GM13976 (cell line): ENCODE measurements around the gene CABLES1.

Experiments
- DNase-seq: peaks from one replicate; pipeline ENCODE4 v3.0.0; 2012; ENCODE audit warnings: low spot score
- in situ Hi-C: fragments of 300-500 bp; cut with MboI; formaldehyde crosslinking; loops from one replicate; pipeline ENCODE4 v1.12.0; 2022; ENCODE audit warnings: low sequenced_read_pairs, mixed read lengths, inconsistent platforms; ENCODE audit not compliant: unreplicated experiment
- TF ChIP-seq, protein P1 (sequence below): IDR thresholded peaks from 2 replicates; pipeline ENCODE4 v1.5.1; 2012; ENCODE audit warnings: borderline replicate concordance, mild to moderate bottlenecking; ENCODE audit not compliant: insufficient read depth; ENCODE audit errors: extremely low read depth, missing control alignments, control extremely low read depth

CABLES1 gene

DNA sequence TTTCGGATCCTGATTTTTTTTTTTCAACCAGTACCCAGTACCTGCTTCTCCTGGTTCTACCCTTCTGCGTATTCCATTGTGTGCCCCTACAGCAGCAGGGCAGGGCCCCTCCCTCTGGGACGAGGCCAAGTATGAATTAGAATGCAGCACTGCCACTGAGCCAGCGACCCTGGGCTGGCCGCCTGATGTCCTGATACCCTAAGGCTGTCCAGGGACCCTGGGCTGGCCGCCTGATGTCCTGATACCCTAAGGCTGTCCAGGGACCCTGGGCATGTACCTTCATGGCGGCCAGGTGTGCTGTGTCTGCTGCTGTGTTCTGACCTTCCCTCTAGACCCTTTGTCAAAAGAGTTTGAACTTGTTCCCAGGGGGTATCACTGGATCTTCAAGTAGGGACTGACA, 42.9 kb downstream of the CABLES1 start:
- in situ Hi-C loops: no loop called here
- DNase-seq: no peak

DNA sequence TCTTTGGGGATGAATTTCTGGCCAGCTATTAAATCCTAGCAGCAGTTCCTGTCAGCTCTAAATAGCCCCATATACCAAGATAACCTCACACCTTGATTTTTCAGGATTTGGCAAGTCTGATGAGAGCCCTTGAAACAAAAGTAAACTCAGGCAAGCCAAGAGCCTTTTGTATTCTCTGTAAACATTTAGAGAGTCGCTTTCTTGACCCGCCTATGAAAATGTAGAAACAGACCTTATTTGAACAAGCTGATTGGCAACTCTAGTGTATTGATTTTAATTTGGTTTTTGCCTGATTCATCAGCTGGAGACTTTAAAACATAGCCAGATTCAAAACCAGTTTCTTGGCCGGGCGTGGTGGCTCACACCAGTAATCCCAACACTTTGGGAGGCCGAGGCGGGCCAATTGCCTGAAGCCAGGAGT, 43.4 kb downstream of the CABLES1 start:
- DNase-seq: no peak
- in situ Hi-C loops: no loop called here
- TF ChIP-seq, protein P1, sequence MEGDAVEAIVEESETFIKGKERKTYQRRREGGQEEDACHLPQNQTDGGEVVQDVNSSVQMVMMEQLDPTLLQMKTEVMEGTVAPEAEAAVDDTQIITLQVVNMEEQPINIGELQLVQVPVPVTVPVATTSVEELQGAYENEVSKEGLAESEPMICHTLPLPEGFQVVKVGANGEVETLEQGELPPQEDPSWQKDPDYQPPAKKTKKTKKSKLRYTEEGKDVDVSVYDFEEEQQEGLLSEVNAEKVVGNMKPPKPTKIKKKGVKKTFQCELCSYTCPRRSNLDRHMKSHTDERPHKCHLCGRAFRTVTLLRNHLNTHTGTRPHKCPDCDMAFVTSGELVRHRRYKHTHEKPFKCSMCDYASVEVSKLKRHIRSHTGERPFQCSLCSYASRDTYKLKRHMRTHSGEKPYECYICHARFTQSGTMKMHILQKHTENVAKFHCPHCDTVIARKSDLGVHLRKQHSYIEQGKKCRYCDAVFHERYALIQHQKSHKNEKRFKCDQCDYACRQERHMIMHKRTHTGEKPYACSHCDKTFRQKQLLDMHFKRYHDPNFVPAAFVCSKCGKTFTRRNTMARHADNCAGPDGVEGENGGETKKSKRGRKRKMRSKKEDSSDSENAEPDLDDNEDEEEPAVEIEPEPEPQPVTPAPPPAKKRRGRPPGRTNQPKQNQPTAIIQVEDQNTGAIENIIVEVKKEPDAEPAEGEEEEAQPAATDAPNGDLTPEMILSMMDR: no peak

More for the DNA sequence above, 42.9 kb downstream of the CABLES1 start:
- TF ChIP-seq, protein P1: no peak

DNA sequence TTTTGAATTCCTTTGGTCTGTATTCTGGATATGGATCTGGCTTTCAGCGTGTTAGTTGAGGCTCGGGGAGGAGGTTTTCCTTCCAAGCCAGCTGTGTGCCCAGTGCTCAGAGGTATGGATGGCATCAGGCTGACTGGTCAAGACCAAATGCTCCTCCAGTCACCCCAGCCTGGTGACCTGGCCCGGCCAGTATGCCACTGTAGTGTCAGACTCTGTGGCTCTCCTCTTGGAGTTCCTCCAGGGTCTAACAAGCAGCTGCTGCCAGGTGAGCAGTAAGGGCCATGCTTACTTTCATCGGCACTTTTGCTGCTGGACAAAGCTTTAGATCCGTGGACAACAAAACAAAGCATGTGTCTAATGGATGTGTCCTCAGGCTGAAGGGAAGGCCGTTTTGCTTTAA, 44.1 kb downstream of the CABLES1 start:
- TF ChIP-seq, protein P1: no peak
- in situ Hi-C loops: no loop called here
- no peak for DNase-seq

DNA sequence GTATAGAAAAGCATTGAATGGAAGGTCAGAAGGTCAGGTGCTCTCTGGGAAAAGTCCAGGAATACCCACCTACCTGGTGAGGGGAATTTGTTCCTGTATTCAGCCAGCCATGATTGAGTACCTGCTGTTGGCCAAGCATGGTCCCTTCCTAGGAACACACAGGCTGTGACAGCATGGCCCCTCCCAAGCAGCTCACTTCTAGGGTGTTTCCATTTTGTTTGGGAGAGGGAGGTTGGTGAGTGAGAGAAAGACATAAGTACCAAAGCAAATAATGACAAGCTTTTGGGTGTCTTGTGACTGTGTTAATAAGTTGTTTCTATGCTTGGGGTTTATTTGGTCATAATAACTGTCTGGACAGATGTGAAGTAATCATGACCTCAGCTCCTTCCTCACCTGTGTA, 46.3 kb downstream of the CABLES1 start:
- TF ChIP-seq, protein P1: no peak
- in situ Hi-C loops: no loop called here
- no peak for DNase-seq

DNA sequence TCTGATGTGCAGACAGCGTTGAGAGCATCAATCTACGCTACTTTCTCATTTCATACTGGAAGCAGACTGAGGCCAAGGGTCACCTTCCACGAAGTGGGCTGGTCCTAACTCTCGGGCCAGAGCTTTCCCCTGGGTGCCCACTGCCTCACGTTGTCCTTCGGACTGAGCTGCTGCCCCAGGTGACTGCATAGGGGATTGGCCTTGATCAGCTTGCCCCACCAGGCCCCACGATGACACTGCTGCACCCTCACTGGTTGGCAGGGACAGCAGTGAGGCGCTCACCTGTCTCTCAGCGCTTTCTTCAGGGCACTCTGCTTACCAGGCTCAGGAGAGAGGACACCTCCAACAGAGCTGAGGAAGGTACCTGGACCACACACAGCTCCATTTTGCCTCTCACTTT, 47.3 kb downstream of the CABLES1 start:
- TF ChIP-seq, protein P1: no peak
- DNase-seq: no peak
- in situ Hi-C loops: no loop called here

DNA sequence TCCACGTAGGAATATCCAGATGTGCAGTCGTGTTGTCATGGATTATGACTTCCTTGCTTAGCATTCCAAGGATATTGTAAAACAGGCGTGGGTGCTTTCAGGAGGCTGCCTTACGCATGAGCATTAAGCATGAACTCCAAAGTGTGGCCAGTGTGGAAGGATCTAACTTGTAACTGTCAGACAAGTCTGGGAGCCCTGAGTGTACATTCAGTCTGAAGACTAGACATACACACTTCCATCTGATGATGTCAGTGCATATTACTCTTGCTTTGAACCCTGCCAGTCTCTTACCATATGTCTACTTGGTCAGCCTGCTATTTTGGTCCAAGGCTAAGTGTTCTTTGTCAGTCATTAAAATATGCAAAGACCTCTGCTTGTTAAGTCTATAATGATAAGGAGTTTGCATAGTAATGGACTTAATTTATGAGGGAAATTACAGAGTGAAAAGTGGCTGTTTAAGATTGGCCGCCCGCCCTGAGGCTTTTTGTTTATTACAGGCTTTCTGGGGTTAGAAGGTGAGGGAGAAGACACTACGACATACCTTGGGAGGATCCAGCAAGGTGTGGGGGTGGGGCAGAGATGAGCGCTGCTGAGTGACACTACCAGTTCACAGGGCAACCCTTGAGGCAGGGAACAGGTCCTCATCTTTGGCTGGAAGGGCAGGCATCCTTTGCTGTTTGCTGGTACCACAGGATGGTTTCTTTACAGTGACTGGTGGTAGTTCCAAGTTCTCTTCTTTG, 48.3 kb downstream of the CABLES1 start:
- DNase-seq: no peak
- TF ChIP-seq, protein P1: no peak
- in situ Hi-C loops: no loop called here
